T-helper 2 cell treated with Interferon-gamma antibody and Interleukin-4, amounts not matched to agents 100 ng/mL and 5 ng/mL, for 36 hours (primary cell): ENCODE data around the gene TTC27. TPM values are rescaled to one million over a fixed set of nuclear protein-coding genes. Genes with fewer than 3 reads are reported as not detected.

Source experiments
- intact Hi-C: fragments of 100-400 bp; cut with micrococcal nuclease; formaldehyde crosslinking; loops from one replicate; pipeline ENCODE4 v1.15.1; 2023
- total RNA-seq: library from RNA; stranded (reverse); gene quantifications from 2 replicates; pipeline ENCODE4 v1.2.3, GENCODE V29; 2022

The TTC27 gene
- total RNA-seq, 1 donor from 2014 or later = 28.0 TPM

DNA sequence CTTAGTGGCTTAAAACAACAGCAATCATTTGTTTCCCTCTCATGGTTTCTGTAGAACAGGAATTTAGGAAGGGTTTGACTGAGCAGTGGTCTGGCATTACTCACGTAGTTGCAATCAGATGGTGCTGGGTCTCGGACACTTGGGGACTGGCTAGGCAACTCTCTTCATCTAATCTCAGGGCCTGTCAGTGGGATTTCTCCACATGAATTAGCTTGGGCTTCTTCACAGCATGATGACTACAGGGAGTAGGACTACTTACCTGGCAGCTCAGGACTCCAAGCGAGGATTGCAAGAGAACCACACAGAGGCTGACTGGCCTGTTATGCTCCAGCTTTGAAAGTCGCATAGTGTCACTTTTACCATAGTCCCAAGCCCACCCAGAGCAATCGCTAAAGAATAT lies 125.1 kb downstream of the TTC27 start:
- intact Hi-C loops = no loop called here

- intact Hi-C loops = loop anchor here (5.0 kb wide), 1 partner anchor 843 kb away; the partner anchor contains the start of gene FAM98A
These were observed 126.8 kb downstream of the TTC27 start for GRCh38 chr2:32754676-32755075.

DNA sequence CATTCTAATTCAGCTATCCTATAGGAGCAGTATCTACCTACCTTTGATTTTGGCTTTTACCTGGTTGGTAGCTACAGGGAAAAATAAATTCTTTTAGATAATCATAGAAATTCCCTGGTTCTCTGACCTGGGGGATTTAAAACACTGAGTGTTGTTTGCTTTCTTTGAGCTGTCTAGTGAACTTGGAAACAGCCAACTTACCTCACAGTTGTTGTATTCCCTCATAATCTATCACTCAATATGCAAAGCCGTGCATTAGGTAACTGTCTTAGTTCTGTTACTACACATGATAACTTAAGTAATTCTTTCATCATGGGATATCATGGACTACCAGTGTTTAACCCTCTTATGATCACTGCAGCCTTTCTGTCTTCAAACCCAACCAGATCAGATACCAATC lies 127.8 kb downstream of the TTC27 start:
- intact Hi-C loops = loop anchor here (2.0 to 5.0 kb wide), 2 partner anchors 127 to 842 kb away; partner anchors contain the start of genes FAM98A and TTC27

DNA sequence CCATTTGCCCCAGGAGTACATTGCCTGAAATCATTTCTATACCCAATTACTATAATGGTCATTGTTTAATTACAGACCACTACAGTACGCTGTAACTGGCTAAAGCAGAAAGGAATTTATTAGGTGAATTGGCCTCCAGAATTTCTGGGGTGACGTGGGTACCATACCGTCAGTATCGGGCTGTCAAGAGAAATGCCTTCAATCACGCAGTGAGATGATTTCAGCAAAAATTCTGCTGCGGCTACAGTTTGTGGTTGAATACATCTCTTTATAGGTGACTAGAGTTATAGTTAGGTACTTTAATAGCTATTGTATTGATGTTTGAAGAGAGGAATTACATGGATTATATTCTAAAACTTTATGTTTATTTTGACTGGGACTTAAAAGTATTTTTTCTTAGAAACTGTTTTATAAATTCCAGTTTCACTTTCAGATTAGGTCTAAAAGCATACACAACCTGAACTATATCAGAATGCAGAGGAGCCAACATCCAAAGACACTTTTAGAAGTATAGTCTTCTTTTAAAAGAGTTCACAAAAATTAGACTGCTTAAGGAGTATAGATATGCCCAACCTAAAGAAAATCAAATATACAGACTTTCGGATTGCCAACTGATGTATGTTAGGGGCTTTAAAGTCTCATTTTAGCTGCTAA lies 128.4 kb downstream of the TTC27 start:
- intact Hi-C loops = loop anchor here (2.0 to 5.0 kb wide), 2 partner anchors 127 to 841 kb away; partner anchors contain the start of genes FAM98A and TTC27

DNA sequence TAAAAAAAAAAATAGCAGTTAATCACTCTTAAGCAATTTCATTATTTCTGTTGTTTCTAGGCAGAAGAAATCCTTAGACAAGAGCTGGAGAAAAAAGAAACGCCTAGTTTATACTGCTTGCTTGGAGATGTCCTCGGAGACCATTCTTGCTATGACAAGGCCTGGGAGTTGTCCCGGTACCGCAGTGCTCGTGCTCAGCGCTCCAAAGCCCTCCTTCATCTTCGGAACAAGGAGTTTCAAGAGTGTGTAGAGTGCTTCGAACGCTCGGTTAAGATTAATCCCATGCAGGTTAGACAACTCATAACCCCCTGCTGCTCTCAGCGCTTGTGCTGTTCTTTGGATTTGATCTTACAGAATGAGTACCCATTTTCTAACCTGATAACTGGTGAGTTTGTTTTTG lies 130.4 kb downstream of the TTC27 start:
- intact Hi-C loops = loop anchor here (5.0 kb wide), 1 partner anchor 839 kb away; the partner anchor contains the start of gene FAM98A

DNA sequence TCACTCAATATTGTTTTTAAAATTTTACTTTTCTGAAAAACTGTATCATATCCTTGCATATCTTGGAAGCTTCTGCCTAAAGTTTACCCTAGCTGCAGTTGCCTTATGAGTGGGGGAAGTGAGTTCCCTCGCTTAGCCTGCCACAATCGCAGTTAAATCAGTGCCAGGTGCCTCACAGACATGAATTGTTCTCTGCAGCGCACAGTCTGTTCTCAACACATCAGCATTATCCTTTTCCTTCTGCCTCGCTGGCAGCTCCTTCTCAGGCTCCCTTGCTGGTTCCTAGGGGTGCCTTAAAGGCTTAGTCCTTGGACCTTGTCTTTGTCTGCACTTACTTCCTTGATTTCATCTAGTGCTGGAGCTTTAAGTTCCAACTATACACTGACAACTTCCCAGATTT lies 132.8 kb downstream of the TTC27 start:
- intact Hi-C loops = no loop called here

GRCh38 chr2:32768387-32769174 lies 140.7 kb downstream of the TTC27 start:
- intact Hi-C loops = no loop called here

DNA sequence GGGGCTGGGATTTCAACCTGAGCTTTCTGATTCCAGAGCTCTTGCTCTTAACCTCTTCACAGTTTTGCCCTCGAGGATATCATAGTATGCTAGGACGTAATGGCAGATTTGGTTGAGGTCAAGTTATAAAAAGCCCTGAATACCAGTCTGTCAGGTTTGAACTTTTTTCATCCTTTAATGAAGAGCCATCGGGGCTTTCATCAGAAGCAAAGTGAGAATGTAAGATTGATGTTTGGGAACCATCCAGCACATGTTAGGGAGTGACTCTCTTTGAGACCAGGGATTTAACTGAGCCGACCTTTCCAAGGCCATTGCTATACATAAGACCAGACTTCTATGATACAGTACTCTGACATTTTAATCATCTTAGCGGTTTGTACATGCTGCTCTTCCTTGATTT lies 142.5 kb downstream of the TTC27 start:
- intact Hi-C loops = loop anchor here (5.0 kb wide), 1 partner anchor 602 kb away; no protein-coding TSS in a partner anchor

- intact Hi-C loops = loop anchor here (1.0 to 5.0 kb wide), 3 partner anchors 173 to 810 kb away; partner anchors contain the start of gene LTBP1
These were observed 145.0 kb downstream of the TTC27 start for GRCh38 chr2:32772638-32773447.

DNA sequence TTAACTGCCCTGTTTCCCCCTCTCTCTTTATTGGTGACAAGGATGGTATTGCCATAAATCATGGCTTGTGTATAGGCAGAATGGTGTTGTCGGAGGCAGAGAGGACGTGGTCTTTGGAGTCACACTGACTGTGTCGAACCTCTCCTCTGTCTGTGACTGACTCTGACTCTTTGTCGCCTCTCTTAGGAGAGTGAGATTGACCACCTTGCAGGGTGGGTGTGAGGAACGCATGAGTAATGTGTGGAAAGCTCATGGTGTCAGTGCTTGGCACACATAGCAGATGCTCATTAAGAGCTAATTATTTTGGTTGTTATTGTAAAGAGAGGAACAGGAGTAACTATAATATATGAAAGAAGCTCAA lies 145.6 kb downstream of the TTC27 start:
- intact Hi-C loops = loop anchor here (2.0 to 5.0 kb wide), 2 partner anchors 599 to 809 kb away; no protein-coding TSS in a partner anchor

GRCh38 chr2:32775954-32776353 lies 148.1 kb downstream of the TTC27 start:
- intact Hi-C loops = no loop called here

DNA sequence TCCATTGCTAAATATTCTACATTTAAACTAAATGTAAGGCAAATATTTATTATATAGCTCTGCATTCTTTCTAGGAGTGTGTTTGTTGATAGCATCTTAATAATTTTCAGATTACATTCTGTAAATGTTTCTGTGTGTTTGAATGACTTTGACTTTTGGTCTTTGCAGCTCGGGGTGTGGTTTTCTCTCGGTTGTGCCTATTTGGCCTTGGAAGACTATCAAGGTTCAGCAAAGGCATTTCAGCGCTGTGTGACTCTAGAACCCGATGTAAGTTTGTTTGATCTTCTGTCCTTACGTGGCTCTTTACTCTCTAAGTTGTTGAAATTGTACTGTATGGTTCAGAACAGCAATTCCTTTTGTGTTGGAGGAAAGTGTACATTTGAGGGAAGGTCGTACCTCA lies 149.9 kb downstream of the TTC27 start:
- intact Hi-C loops = no loop called here

DNA sequence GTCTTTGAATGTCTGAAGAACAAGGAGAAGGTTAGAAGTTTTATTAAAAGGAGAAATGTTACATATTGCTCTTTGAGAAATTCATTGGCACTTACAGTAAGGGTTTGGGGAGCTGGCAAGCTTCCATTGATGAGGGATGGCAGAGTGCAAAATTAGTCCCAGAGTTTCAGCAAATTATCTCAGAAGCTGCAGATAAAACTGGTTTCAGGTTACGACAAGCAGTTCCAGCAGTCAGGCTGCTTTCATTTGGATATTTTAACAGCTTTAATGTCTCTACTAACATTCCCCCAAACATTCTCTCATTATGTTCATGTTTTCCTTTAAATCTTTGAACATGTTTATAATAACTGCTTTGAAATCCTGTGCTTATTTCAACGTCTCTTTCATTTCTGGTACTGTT lies 153.1 kb downstream of the TTC27 start:
- intact Hi-C loops = no loop called here

- intact Hi-C loops = no loop called here
These were observed 155.6 kb downstream of the TTC27 start for GRCh38 chr2:32783469-32783868.

DNA sequence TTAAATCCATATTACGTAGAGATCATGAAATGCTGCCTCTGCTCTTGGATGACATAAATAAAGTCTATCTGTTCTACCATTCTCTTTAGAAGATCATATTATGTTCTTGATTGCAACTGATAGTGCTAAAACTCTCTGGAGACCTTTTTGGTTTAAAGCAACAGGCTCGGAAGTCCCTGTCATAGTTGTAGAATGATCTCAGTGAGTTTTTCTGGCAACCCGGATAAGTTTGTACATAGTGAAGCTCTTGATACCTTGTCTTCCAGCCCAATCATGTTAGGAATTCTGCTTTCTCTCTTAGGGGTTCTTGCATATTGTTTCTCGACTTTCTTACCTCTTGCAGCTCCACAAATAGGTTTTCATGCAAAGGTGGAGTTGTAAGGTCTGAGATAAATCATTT lies 156.1 kb downstream of the TTC27 start:
- intact Hi-C loops = no loop called here

- intact Hi-C loops = no loop called here
These were observed 159.4 kb downstream of the TTC27 start for GRCh38 chr2:32787207-32787606.

DNA sequence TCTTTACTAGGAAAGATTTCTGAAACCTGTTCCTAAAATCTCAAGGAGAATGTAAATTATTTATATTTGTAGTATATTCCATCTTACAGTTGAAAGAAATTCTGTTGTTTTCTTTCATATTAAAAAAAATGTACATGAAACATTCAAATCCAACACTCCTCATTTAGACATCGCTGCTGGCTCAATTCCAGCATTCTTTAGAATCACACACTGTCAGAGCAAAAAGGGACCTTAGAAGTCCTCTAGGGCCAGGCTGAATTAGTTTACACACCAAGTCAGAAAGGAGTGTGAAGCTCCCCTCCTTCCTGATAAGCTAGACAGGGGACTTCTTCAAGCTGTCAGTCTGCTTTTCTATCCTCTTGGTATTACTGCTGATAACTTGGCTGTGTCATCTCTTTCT lies 160.3 kb downstream of the TTC27 start:
- intact Hi-C loops = no loop called here

DNA sequence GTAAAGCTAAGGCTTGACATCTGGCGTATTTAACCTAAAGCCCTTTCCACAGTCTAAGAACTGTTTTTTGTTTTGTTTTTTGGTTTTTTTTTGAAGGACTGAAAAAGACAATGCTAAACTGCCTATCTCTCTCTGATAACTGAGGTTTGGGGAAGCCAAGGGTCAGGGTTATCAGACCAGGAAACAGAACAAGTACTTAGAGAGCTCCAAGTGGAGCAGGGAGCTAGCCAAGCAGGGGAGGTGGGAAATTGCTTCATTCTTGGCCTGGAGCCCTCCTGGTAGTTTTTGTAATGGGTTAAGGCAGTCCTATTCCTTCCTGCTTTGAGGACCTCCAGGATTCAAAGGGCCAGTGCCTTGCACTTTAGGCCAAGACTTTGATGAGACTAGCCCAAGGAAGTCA lies 164.6 kb downstream of the TTC27 start:
- intact Hi-C loops = no loop called here

DNA sequence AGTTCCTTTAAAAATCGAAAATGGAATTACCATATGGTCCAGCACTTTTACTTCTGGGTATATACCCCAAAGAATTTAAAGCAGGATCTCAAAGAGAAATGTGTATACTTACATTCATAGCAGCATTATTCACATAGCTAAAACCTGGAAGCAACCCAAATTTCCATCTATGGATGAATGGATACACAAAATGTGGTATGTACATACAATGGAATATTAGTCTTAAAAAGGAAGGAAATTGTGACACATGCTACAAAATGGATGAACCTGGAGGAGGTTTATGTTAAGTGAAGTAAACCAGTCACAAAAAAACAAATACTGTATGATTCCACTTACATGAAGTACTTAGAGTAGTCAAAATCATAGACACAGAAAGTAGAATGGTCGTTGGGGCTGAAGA lies 171.0 kb downstream of the TTC27 start:
- intact Hi-C loops = no loop called here

DNA sequence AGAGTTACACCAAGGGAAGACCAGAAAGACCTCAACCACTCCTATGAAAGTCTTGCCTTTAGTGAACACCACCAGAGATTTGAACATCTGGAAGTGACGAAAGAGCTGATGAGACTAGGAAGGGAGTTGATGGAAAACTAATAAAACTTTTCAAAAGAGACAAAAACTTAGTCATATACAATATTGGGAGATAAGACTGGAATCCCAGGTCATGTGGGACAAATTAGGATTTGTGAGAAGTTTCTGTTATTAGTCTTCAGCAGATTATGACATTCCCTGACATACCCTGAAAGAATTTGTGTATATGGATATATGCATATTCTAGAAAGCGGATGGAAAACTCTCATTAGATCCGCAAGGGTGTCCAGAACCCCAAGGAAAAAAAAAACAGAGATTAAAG lies 173.9 kb downstream of the TTC27 start:
- intact Hi-C loops = no loop called here

DNA sequence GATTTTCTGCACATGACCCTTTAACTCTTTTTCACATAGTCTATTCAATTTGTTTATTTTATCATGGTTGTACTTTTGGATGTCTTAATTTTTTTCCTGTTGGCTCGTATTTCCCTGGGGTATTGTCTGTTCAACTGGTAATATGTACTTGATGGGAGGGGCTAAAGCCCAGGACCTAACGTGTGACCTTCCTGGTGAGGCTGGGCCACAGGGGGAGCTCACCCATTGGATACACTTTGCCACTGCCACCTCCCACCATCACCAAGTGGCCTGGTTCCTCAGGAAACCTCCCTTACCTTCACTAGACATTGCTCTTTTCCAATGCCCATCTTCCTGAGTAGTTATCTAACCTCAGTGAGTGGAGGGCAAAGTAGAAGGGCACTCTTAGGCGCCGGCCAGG lies 175.0 kb downstream of the TTC27 start:
- intact Hi-C loops = no loop called here

DNA sequence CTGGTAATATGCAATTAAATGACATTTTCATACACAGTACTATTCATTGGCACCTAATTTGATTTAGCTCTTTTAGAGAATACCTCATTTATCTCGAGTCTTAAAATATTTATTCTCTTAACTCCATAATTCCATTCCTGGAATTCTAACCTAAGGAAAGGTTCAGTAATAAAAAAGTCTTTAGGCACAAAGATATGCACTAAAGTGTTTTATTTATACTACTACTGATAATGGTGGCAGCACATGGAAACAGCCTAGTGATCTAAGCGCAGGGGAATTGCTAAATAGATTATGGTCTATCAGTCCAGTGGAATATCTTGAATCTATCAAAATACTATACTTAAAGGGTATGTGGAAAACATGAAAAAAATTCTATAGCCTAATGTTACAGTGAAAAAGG lies 176.4 kb downstream of the TTC27 start:
- intact Hi-C loops = no loop called here
